ENCODE results near the gene SIGLEC9. TPM values are rescaled to one million over a fixed set of nuclear protein-coding genes. Genes with fewer than 3 reads are reported as not detected.
"Not testable (repeated sequence)": the region's sequence is repeated elsewhere in the genome, so short reads cannot be mapped to it uniquely, and the experiment has no call there.

SIGLEC9 gene
- total and polyA plus RNA-seq, 3 experiments from 2014 or later, result 0.46 to 3.6 (median 0.93) TPM

DNA sequence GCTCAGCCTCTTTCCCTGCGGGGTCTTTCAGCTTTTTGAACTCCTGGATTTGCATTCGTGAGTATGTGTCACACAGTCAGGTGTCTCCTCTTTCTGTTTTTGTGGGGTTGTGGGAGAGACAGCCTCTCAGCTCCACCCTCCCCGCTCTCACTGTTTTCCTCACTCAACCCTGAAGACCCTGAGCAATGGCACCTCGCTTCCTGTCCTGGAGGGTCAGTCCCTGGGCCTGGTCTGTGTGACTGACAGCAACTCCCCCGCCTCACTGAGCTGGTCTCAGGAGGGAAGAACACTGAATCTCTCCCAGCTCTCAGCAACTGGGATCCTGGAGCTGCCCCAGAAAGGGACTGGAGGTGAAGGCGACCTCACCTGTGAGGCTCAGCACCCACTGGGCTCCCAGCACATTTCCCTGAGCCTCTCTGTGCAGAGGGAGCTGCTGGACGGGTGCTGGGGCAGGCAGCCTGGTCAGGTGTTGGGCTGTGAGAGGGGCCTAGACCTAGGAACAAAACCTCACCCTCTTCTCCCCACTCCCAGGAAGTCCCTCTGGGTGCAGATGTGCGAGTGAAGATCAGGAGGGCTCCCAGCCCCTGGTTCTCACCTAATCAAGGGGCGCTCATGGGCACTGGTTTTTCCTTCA is 13.2 kb downstream of the SIGLEC9 start:
- peaks cover 0 to 2% (median 0%) of the 10 kb centered on the region in 3 donors for H3K36me3 Mint-ChIP-seq
- Histone ChIP-seq H3K4me1 (ENCODE audit: insufficient read depth, low read length) (peaks cover 22% of the 10 kb centered on the region), H3K27ac (ENCODE audit: low read depth, low read length) (no peak overlapping the region), H3K27me3 (ENCODE audit: insufficient read depth, low read length, poor library complexity, severe bottlenecking) (no peaks in the 10 kb centered on the region), H3K36me3 (ENCODE audit: insufficient read depth, low read length) (no peaks in the 10 kb centered on the region), H3K9me3 (ENCODE audit: low read length) (no peaks in the 10 kb centered on the region), H3K4me3 (ENCODE audit: low read length) (no peak overlapping the region)
- H3K9me3 Mint-ChIP-seq, result peaks cover 0 to 3% (median 0%) of the 10 kb centered on the region in 5 donors
- peaks cover 32 to 45% (median 39%) of the 10 kb centered on the region in 3 donors for H3K4me1 Mint-ChIP-seq
- peak overlapping the region in 6 of 8 donors; percentile 24 to 93 (median 70) for H3K27ac Mint-ChIP-seq
- CTCF ChIA-PET, result no interaction called here
- peak overlapping the region in 5 of 7 donors; percentile 48 to 69 (median 67) for H3K4me3 Mint-ChIP-seq
- peaks cover 6 to 24% of the 10 kb centered on the region in 2 donors for H3K27me3 Mint-ChIP-seq
- POLR2A ChIA-PET, result no interaction called here
- DNase-seq, result no peak

DNA sequence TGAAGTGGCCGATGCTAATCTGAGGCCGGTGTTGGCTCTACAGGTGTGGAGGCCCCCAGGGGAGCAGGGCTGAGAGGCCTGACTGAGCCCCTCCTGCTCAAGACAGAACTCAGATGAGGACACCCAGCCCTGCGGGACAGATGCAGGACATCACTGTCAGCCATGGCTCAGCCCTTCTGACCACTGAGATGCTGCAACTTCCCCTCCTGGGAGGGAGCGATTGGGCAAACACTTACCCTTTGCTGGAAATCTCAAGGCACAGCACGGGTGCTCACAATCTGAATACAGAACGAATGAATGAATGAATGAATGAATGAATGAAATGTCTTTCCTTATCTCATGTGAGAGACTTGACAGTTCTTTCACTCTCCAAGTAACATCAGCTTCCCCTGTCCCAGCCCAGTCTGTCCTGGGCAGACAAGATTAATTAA is 13.9 kb downstream of the SIGLEC9 start:
- H3K36me3 ChIP-seq (ENCODE audit: insufficient read depth, low read length), result no peaks in the 10 kb centered on the region
- Mint-ChIP-seq H3K27ac (peak overlapping the region in 2 of 8 donors; percentile 17 to 38), H3K4me3 (no peak overlapping the region), H3K36me3 (peaks cover 0 to 2% (median 0%) of the 10 kb centered on the region in 3 donors), H3K27me3 (peaks cover 6 to 24% of the 10 kb centered on the region in 2 donors), H3K4me1 (peaks cover 32 to 43% (median 37%) of the 10 kb centered on the region in 3 donors), H3K9me3 (peaks cover 0 to 3% (median 0%) of the 10 kb centered on the region in 5 donors)
- no peak overlapping the region for H3K27ac ChIP-seq (ENCODE audit: low read depth, low read length)
- H3K4me3 ChIP-seq (ENCODE audit: low read length), result no peak overlapping the region
- DNase-seq, result no peak
- H3K4me1 ChIP-seq (ENCODE audit: insufficient read depth, low read length), result peaks cover 22% of the 10 kb centered on the region
- CTCF ChIA-PET, result no interaction called here
- no peaks in the 10 kb centered on the region for H3K27me3 ChIP-seq (ENCODE audit: insufficient read depth, low read length, poor library complexity, severe bottlenecking)
- no peaks in the 10 kb centered on the region for H3K9me3 ChIP-seq (ENCODE audit: low read length)
- POLR2A ChIA-PET, result no interaction called here

DNA sequence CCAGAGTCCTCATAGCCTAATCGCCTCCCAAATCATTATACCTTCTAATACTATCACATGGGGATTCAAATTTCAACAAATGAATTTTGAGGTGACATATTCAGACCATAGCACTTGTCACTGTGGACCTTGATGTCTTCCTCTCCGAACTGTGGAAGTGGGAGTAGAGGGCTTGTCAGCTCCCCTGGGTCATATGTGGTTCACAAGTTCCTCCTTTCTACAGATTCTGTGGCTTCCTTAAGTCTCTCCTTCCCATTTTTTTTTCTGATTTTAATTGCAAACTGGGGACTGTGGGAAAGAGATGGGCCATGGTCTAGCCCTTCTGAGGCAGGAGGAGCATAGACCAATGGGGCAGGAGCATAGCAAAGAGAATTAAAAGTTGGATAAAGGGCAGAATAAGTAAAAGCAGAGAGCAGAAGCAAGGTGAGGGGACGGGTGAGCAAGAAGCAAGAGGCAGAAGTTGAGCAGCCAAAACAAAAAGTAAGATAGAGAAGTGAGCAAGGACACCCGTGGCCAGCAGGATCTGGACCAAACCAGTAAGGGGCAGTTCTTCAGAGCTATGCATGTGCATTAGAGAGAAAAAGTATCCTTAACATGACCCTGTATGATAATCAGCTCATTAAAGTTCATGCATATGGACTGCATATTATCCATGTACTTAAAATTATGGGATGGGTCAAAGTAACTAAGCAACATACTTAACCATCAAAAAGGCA is 14.8 kb downstream of the SIGLEC9 start:
- H3K4me1 Mint-ChIP-seq, result peaks cover 32 to 43% (median 37%) of the 10 kb centered on the region in 3 donors
- Histone ChIP-seq H3K4me1 (ENCODE audit: insufficient read depth, low read length) (peaks cover 22% of the 10 kb centered on the region), H3K9me3 (ENCODE audit: low read length) (no peaks in the 10 kb centered on the region), H3K4me3 (ENCODE audit: low read length) (no peak overlapping the region), H3K27me3 (ENCODE audit: insufficient read depth, low read length, poor library complexity, severe bottlenecking) (no peaks in the 10 kb centered on the region), H3K36me3 (ENCODE audit: insufficient read depth, low read length) (no peaks in the 10 kb centered on the region), H3K27ac (ENCODE audit: low read depth, low read length) (no peak overlapping the region)
- no peak for DNase-seq
- H3K9me3 Mint-ChIP-seq, result peaks cover 0 to 3% (median 0%) of the 10 kb centered on the region in 5 donors
- POLR2A ChIA-PET, result no interaction called here
- H3K4me3 Mint-ChIP-seq, result peak overlapping the region in 1 of 7 donors; percentile 66
- peaks cover 0 to 2% (median 0%) of the 10 kb centered on the region in 3 donors for H3K36me3 Mint-ChIP-seq
- peak overlapping the region in 4 of 8 donors; percentile 2 to 62 (median 50) for H3K27ac Mint-ChIP-seq
- peaks cover 6 to 28% of the 10 kb centered on the region in 2 donors for H3K27me3 Mint-ChIP-seq
- CTCF ChIA-PET, result no interaction called here

DNA sequence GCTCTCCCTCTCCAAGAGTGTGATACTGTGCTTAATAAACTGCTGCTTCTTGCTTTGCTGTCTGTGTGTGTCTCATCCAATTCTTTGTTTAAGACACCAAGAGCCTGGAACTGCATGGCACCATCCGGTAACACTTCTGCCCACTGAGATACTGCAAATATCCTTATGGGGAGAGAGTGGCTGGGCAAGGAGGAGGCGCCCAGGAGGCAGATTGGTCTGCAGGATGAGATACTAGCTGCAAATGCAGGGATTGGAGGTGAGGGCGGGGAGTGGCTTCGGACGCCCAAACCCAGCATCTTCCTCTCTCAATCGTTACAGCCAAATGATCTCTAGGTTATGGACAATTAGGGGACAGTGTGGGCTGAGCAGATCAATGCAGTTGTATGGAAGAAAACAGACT is 15.7 kb downstream of the SIGLEC9 start:
- H3K27ac Mint-ChIP-seq, result peak overlapping the region in 1 of 8 donors; percentile 51
- ChIA-PET POLR2A (no interaction called here), CTCF (no interaction called here)
- no peak for DNase-seq
- peaks cover 0 to 2% (median 0%) of the 10 kb centered on the region in 3 donors for H3K36me3 Mint-ChIP-seq
- H3K4me1 ChIP-seq (ENCODE audit: insufficient read depth, low read length), result peaks cover 22% of the 10 kb centered on the region
- no peaks in the 10 kb centered on the region for H3K36me3 ChIP-seq (ENCODE audit: insufficient read depth, low read length)
- H3K27me3 Mint-ChIP-seq, result peaks cover 6 to 33% of the 10 kb centered on the region in 2 donors
- no peak overlapping the region for H3K4me3 ChIP-seq (ENCODE audit: low read length)
- H3K9me3 Mint-ChIP-seq, result peaks cover 0 to 2% (median 0%) of the 10 kb centered on the region in 5 donors
- no peaks in the 10 kb centered on the region for H3K9me3 ChIP-seq (ENCODE audit: low read length)
- H3K4me1 Mint-ChIP-seq, result peaks cover 32 to 41% (median 37%) of the 10 kb centered on the region in 3 donors
- no peak overlapping the region for H3K27ac ChIP-seq (ENCODE audit: low read depth, low read length)
- H3K27me3 ChIP-seq (ENCODE audit: insufficient read depth, low read length, poor library complexity, severe bottlenecking), result no peaks in the 10 kb centered on the region
- H3K4me3 Mint-ChIP-seq, result no peak overlapping the region

DNA sequence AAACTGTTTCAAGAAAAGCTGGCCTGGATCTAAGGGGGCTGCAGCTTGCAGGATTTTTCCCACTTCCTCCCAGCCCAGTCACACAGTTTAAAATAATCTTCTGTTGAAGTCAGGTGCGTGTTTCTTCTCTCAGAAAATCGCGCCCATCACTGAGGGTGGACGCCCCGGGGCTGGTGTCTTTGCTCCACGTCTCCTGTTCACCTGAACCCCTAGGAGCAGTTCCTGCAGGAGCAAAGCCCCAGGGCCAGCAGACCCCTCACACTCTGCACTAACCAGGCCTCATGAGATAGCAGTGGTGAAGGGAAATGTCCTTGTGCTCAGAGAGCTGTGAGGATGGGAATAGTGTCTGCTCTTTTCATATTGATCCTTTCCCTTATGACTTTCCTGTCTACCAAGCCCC is 16.5 kb downstream of the SIGLEC9 start:
- no peak overlapping the region for H3K4me3 ChIP-seq (ENCODE audit: low read length)
- H3K4me3 Mint-ChIP-seq, result no peak overlapping the region
- H3K36me3 Mint-ChIP-seq, result peaks cover 0 to 2% (median 0%) of the 10 kb centered on the region in 3 donors
- peaks cover 21% of the 10 kb centered on the region for H3K4me1 ChIP-seq (ENCODE audit: insufficient read depth, low read length)
- no peaks in the 10 kb centered on the region for H3K27me3 ChIP-seq (ENCODE audit: insufficient read depth, low read length, poor library complexity, severe bottlenecking)
- H3K27ac Mint-ChIP-seq, result peak overlapping the region in 2 of 8 donors; percentile 51 to 53
- POLR2A ChIA-PET, result no interaction called here
- H3K27ac ChIP-seq (ENCODE audit: low read depth, low read length), result no peak overlapping the region
- no peaks in the 10 kb centered on the region for H3K36me3 ChIP-seq (ENCODE audit: insufficient read depth, low read length)
- H3K9me3 ChIP-seq (ENCODE audit: low read length), result no peaks in the 10 kb centered on the region
- H3K4me1 Mint-ChIP-seq, result peaks cover 28 to 34% (median 31%) of the 10 kb centered on the region in 3 donors
- DNase-seq, result no peak
- CTCF ChIA-PET, result no interaction called here
- H3K27me3 Mint-ChIP-seq, result peaks cover 6 to 35% of the 10 kb centered on the region in 2 donors
- peaks cover 0 to 2% (median 0%) of the 10 kb centered on the region in 5 donors for H3K9me3 Mint-ChIP-seq

DNA sequence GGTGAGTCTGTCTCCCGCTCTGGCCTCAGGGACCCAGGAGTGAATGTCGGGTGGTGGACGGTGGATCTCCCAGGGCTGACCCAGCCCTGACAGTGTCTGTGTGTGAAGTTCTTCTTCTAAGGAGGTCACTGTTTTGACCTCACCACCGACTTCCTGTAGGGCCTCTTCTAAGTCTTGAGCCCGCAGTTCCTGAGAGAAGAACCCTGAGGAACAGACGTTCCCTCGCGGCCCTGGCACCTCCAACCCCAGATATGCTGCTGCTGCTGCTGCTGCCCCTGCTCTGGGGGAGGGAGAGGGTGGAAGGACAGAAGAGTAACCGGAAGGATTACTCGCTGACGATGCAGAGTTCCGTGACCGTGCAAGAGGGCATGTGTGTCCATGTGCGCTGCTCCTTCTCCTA is 17.4 kb downstream of the SIGLEC9 start, which contains the start of gene SIGLEC7:
SIGLEC7 (plus strand) TSS at position 183 of the 400 bp plus-strand sequence; CDS start at position 252, 69 bp downstream.
- Mint-ChIP-seq H3K27me3 (peaks cover 6 to 35% of the 10 kb centered on the region in 2 donors), H3K27ac (peak within 1 kb of the TSS in 4 of 8 donors; percentile 51 to 60 (median 55))
- CTCF ChIA-PET, result no interaction called here

DNA sequence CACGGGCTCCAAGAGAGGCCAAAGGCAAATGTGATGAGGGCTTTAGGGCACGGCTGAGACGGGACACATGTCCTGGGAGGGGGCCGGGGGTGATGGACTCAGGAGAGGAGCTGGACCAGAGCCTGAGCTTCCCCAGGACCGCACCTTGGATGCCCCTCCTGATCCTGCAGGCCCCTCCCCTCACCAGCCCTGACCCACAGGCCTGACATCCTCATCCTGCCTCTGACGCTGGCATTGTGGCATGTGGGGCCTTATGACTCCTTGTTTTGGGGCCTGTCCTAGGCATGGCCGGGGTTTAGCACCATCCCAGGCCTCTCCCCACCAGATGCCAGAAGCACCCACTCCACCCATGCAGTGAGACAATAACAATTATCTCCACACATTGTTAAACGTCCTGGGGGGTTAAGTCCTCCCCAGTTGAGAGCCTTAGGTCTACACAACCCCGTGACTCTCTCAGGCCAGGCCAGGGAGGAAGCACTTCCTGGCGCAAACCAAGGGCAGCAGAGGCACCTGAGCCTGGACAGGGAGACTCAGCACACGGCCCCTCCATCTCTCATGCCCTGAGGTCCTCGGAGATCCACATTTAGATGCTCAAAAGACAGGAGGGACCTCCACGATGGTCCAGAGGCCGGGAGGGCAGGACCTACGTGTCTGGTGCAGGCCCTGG is 18.2 kb downstream of the SIGLEC9 start:
- H3K27ac ChIP-seq (ENCODE audit: low read depth, low read length); H3K9me3 ChIP-seq (ENCODE audit: low read length); POLR2A ChIA-PET; H3K27me3 ChIP-seq (ENCODE audit: insufficient read depth, low read length, poor library complexity, severe bottlenecking); H3K36me3 Mint-ChIP-seq; CTCF ChIA-PET; H3K36me3 ChIP-seq (ENCODE audit: insufficient read depth, low read length); DNase-seq; H3K27ac Mint-ChIP-seq; H3K4me1 ChIP-seq (ENCODE audit: insufficient read depth, low read length); H3K4me3 ChIP-seq (ENCODE audit: low read length); H3K9me3 Mint-ChIP-seq: not testable (repeated sequence)
- Mint-ChIP-seq H3K27me3 (peaks cover 1 to 35% of the 10 kb centered on the region in 2 donors), H3K4me1 (peaks cover 11 to 24% (median 18%) of the 10 kb centered on the region in 3 donors), H3K4me3 (peak overlapping the region in 2 of 7 donors; percentile 13 to 61)

More for the DNA sequence above, 17.4 kb downstream of the SIGLEC9 start, which contains the start of gene SIGLEC7:
- peaks cover 11% of the 10 kb centered on the region for H3K4me1 ChIP-seq (ENCODE audit: insufficient read depth, low read length)
- H3K36me3 ChIP-seq (ENCODE audit: insufficient read depth, low read length), result no peaks in the 10 kb centered on the region
- DNase-seq, result no peak
- POLR2A ChIA-PET, result no interaction called here
- H3K36me3 Mint-ChIP-seq, result peaks cover 0 to 2% (median 0%) of the 10 kb centered on the region in 3 donors
- H3K9me3 ChIP-seq (ENCODE audit: low read length), result no peaks in the 10 kb centered on the region
- H3K27me3 ChIP-seq (ENCODE audit: insufficient read depth, low read length, poor library complexity, severe bottlenecking), result no peaks in the 10 kb centered on the region
- peaks cover 0 to 2% (median 0%) of the 10 kb centered on the region in 5 donors for H3K9me3 Mint-ChIP-seq
- no peak within 1 kb of the TSS for H3K27ac ChIP-seq (ENCODE audit: low read depth, low read length)
- peaks cover 19 to 25% (median 22%) of the 10 kb centered on the region in 3 donors for H3K4me1 Mint-ChIP-seq
- no peak within 1 kb of the TSS for H3K4me3 ChIP-seq (ENCODE audit: low read length)
- peak within 1 kb of the TSS in 3 of 7 donors; percentile 5 to 61 (median 34) for H3K4me3 Mint-ChIP-seq
